Stimulated activated naive CD8-positive, alpha-beta T cell treated with anti-CD3 and anti-CD28 coated beads, Interleukin-15, Interleukin-2, amounts not matched to agents 100 U/mL and 50 U/mL, for 24 hours (primary cell): Measurements from ENCODE around the gene SH3GL2.
A peak's percentile ranks its signal among the peaks of the same experiment; 100 is the strongest.
"Not testable (repeated sequence)": the region's sequence is repeated elsewhere in the genome, so short reads cannot be mapped to it uniquely, and the experiment has no call there.

Experiments used
- ATAC-seq: fragments of 150-1000 bp; cut with Tn5 transposase; one replicate; pipeline ENCODE4 v1.10.0; 2021
- DNase-seq: peaks from one replicate; pipeline ENCODE4 v3.0.0; 2021

SH3GL2 gene

GRCh38 chr9:17757816-17758215 lies 178.9 kb downstream of the SH3GL2 start:
- ATAC-seq = no peak
- DNase-seq = no peak

GRCh38 chr9:17760250-17760649 lies 181.4 kb downstream of the SH3GL2 start:
- no peak for DNase-seq
- no peak for ATAC-seq

- ATAC-seq (no peak), DNase-seq (no peak)
Observed at GRCh38 chr9:17761984-17762676, 183.3 kb downstream of the SH3GL2 start.

GRCh38 chr9:17764306-17764705 lies 185.4 kb downstream of the SH3GL2 start:
- ATAC-seq (no peak), DNase-seq (no peak)

GRCh38 chr9:17765131-17765530 lies 186.3 kb downstream of the SH3GL2 start:
- not testable (repeated sequence) for ATAC-seq, DNase-seq

- DNase-seq (no peak), ATAC-seq (no peak)
Observed at GRCh38 chr9:17772223-17772622, 193.4 kb downstream of the SH3GL2 start.

GRCh38 chr9:17775656-17776055 lies 196.8 kb downstream of the SH3GL2 start:
- no peak for ATAC-seq

GRCh38 chr9:17776735-17777134 lies 197.9 kb downstream of the SH3GL2 start:
- no peak for DNase-seq
- no peak for ATAC-seq

More at GRCh38 chr9:17775656-17776055, 196.8 kb downstream of the SH3GL2 start:
- DNase-seq = no peak

- DNase-seq (no peak), ATAC-seq (no peak)
Observed at GRCh38 chr9:17777465-17777864, 198.6 kb downstream of the SH3GL2 start.

GRCh38 chr9:17782430-17783149 lies 203.7 kb downstream of the SH3GL2 start:
- DNase-seq = no peak
- no peak for ATAC-seq

- ATAC-seq = no peak
Observed at GRCh38 chr9:17783227-17783626, 204.4 kb downstream of the SH3GL2 start.

GRCh38 chr9:17789316-17789715 lies 210.4 kb downstream of the SH3GL2 start:
- no peak for DNase-seq
- ATAC-seq = no peak

More at GRCh38 chr9:17783227-17783626, 204.4 kb downstream of the SH3GL2 start:
- DNase-seq = no peak

GRCh38 chr9:17793713-17794622 lies 215.1 kb downstream of the SH3GL2 start:
- no peak for DNase-seq
- no peak for ATAC-seq

- no peak for DNase-seq
Observed at GRCh38 chr9:17795744-17796143, 216.9 kb downstream of the SH3GL2 start.

GRCh38 chr9:17799369-17799768 lies 220.5 kb downstream of the SH3GL2 start:
- no peak for ATAC-seq
- no peak for DNase-seq

More at GRCh38 chr9:17795744-17796143, 216.9 kb downstream of the SH3GL2 start:
- no peak for ATAC-seq

- DNase-seq (no peak), ATAC-seq (no peak)
Observed at GRCh38 chr9:17800418-17800817, 221.6 kb downstream of the SH3GL2 start.

GRCh38 chr9:17802249-17802857 lies 223.5 kb downstream of the SH3GL2 start:
- no peak for ATAC-seq
- DNase-seq = no peak

GRCh38 chr9:17807613-17808282 lies 228.9 kb downstream of the SH3GL2 start:
- ATAC-seq (no peak), DNase-seq (no peak)

- DNase-seq (no peak), ATAC-seq (no peak)
Observed at GRCh38 chr9:17810317-17810716, 231.5 kb downstream of the SH3GL2 start.

GRCh38 chr9:17810728-17811571 lies 232.1 kb downstream of the SH3GL2 start:
- DNase-seq (peak; percentile 45), ATAC-seq (no peak)

- ATAC-seq = no peak
- DNase-seq = no peak
Observed at GRCh38 chr9:17813798-17814197, 234.9 kb downstream of the SH3GL2 start.
